GF-D8 (cell line): ENCODE data around the gene SMYD3.
"Not testable (repeated sequence)": the region's sequence is repeated elsewhere in the genome, so short reads cannot be mapped to it uniquely, and the experiment has no call there.

Experiments
- DNase-seq: peaks from one replicate; lab custom pipeline; 2025; lab: John Stamatoyannopoulos, UW

SMYD3 gene

GRCh38 chr1:246108278-246108925 lies 398.7 kb downstream of the SMYD3 start:
- no peak for DNase-seq

DNA sequence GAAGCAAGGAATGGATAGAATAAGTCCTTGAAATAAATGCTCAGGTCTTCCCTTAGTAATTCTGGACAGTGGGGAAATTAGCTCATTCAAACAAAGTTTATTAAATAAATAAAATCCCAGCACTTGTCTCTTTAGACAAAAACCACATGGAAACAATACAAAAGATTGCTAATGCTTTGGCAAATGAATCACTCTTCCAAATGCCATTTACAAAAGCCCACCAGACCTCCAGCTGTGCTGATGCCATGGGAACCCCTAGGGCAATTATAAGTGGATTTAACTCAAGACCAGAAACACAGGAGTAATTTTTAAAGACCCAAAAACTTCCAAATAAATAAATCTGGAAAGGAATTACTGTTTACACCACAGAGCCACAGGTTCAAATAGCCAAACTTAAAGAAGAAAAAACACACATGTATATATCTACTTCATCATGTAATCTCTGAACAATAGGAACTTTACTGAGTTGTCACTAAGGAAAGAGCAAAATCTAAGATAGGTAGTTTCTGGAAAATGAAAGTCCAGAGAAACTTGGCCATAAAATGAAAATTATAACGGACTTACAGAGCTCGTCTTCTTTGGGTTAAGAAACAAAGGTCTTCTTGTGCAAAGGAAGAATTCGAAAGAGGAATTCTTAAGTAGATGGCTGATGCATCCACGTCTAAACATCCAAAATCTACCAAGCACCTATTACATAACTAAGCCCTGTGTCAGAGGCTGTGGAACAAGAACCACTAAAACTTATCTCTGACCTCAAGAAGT lies 399.4 kb downstream of the SMYD3 start:
- peak; percentile 26 for DNase-seq

DNA sequence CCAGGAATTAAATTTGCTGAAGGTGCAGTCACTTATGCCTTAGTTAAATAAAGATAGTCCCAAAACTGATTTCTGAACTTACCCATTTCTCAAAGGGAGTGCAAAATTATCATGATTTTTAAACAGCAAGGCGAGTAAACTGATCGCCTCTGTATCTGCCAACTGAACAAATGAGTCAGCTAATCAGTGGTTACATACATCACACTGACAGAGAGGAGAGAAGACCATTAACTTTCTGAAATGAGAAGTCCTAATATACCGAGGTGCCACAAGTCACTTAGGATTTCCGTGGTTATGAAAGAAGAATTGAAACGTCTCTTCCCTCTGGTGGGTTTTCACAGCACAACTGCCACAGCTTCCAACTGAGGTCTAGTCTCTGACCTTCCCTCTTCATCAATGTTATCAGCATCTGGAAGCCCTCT lies 400.7 kb downstream of the SMYD3 start:
- peak; percentile 82 for DNase-seq

DNA sequence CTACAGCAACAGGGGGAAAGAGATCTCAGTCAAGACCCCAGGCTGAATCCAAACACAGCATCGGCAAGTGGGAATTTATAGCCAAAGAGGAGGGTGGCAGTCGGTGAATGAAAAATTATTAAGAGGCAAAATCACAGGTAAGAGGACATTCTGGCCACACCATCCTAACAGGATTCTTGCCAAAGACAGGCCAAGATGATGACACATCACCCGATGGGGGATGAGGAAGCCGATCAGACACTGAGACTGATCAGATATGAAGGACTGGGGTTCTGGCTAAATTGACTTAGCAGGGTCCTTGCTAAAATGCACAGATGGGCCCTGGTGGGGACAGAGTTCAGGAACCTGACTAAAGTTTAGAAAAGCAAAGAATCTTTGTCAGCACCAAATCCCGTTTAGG lies 402.2 kb downstream of the SMYD3 start:
- no peak for DNase-seq

GRCh38 chr1:246099570-246099969 lies 407.5 kb downstream of the SMYD3 start:
- DNase-seq: no peak

DNA sequence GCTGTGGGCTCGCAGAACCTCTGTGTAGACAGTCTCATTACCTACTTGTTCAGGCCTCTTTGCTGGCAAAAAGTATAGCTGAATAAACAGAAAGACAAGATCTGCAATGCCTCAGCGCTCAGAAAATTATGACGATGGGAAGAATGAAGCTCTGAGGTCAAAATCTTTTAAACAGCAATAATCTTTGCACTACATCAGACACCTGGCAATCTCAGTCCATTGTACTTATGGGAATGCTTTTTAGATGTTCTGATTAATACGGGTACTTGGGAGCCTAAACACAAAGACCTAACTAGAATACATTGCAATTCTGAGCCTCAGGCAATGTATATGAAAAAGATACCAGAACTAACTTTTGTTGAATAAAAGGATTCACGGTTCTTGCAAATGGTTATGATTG lies 410.7 kb downstream of the SMYD3 start:
- DNase-seq: no peak

GRCh38 chr1:246095443-246095842 lies 411.6 kb downstream of the SMYD3 start:
- no peak for DNase-seq

DNA sequence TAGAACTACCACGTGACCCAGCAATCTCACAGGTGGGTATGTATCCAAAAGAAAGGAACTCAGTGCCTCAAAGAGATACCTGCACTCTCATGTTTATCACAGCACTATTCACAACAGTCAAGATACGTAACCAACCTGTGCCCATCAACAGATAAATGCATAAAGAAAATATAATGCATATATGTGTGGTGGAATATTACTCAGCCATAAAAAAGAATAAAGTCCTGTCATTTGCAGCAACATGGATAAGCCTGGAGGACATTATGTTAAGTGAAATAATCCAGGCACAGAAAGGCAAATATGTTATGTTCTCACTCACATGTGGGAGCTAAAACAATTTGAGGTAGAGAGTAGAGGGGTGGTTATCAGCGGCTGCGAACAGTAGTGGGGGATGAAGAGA lies 413.8 kb downstream of the SMYD3 start:
- no peak for DNase-seq

DNA sequence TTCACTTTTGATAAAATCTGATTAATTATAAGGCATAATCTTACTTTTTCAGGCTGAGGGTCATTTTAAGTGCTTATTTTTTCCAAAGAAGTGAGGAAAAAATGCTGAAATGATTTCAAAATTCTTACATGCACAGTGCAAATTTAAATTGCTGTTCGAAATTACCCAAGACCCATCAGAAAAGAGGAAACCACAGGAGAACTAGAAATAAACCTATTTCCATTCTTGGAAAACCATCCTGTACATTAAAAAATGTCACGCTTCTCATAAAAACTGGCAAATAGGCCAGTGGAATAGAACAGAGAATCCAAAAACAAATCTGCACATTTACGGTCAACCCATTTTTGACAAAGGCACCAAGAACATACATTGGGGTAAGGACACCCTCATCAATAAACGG lies 414.9 kb downstream of the SMYD3 start:
- peak; percentile 75 for DNase-seq

GRCh38 chr1:246091477-246091876 lies 415.6 kb downstream of the SMYD3 start:
- DNase-seq: no peak

DNA sequence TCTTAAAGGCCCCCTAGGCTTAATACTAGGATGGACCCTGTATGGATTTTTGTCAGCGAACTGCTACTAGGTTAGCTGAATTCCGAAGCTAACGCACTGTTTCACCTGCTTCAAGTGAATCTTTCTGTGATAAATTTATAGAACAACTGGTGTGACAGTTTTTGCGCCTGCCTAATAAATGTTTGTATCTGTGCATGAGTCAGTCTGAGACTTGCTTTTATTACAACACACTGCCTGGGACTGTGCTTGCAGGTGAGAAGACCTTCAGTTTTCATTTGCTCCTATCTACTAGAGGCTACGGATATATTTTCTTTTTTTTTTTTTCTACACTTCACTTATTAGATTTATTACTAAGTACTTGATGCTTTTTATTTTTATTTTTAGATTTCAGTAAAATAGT lies 420.9 kb downstream of the SMYD3 start:
- DNase-seq: no peak

DNA sequence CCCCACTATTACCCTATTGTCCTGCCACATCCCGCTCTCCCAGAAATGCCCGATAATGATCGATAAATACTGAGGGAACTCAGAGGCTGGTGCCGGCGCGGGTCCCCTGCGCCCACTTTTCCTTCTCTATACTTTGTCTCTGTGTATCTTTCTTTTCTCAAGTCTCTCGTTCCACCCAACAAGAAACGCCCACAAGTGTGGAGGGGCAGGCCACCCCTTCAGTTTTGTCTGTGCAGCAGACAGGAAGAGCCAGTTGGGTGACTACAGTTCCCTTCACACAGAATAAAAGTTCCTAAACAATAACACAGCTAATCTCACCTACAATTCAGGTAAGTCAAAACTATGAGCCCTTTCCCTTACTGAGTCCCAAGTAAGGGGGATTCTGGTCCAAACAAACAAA lies 423.7 kb downstream of the SMYD3 start:
- no peak for DNase-seq

DNA sequence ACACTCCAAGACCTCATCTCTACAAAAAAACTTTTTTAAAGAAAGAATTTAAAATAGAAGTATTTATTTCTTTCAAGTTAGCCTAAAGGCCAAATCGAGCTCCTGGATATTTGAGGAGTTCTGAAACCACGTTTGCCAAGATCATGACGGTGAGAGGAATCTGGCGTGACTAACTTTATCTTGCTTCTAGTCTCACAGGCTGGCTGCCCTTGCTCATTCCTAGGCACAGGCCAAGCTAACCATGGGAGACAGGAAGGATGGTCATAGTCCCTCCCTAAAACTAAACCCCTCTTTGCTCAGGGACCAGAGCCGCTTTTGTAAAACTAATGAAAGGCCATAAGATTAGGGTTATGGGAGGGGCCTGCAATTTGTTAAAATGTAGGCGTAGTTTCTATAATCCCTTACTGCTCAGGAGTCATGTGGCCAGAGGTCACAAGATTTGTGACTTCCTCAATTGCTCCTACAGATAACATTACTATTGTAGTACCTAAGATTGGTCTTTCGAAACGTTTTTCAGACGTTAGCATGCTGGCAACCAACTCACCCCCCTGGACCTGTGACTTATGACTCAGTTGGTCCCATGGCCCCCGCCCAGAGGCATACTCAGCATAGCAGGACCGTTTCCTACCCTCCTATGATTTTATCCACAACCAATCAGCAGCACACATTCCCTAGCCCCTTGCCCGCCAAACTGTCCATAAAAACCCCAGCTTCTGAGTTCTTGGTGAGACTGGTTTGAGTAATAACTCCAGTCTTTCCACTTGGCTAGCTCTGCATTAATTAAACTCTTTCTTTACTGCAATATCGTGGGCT lies 425.0 kb downstream of the SMYD3 start:
- no peak for DNase-seq

GRCh38 chr1:246081138-246081702 lies 425.9 kb downstream of the SMYD3 start:
- no peak for DNase-seq

DNA sequence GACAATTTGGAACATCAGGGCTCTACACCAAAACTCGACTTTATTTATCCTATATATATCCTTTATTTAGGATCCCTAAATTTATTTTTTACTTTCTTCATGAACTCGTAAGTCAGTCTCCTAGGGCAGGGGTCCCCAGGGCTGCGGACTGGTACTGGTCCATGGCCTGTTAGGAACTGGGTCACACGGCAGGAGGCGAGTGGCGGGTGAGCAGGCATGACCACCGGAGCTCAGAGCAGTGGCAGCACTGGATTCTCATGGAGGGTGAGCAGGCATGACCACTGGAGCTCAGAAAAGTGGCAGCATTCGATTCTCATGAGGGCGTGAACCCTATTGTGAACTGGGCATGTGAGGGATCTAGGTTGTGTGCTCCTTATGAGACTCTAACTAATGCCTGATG lies 427.0 kb downstream of the SMYD3 start:
- no peak for DNase-seq

GRCh38 chr1:246078888-246079252 lies 428.2 kb downstream of the SMYD3 start:
- DNase-seq: no peak

- DNase-seq: peak; percentile 29
Measured at GRCh38 chr1:246078126-246078887, 428.8 kb downstream of the SMYD3 start.

DNA sequence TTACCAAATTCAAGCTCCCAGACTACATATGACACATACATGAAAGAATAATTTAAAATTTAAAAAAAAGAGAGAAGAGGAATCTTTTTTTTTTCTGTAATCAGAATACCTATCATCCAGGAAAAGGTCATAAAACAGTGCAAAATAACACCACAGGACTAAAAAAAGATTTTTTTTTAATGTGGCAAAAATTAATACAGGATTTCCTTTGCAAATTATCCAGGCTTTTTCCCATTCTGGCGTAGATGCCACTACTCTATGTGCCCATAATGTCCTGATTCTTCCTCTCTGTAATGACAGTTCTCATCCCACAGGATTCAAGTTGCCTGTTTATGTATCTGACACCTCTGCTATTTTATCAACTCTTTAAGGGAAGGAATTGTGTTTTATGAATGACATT lies 429.6 kb downstream of the SMYD3 start:
- no peak for DNase-seq

GRCh38 chr1:246074421-246074820 lies 432.7 kb downstream of the SMYD3 start:
- no peak for DNase-seq

- DNase-seq: no peak
Measured at GRCh38 chr1:246072456-246072955, 434.6 kb downstream of the SMYD3 start.

- not testable (repeated sequence) for DNase-seq
Measured at GRCh38 chr1:246071981-246072380, 435.1 kb downstream of the SMYD3 start.

GRCh38 chr1:246071561-246071960 lies 435.5 kb downstream of the SMYD3 start:
- DNase-seq: not testable (repeated sequence)
